GM12878 (cell line): ENCODE data around the gene FRMD3. TPM values are rescaled to one million over a fixed set of nuclear protein-coding genes. Genes with fewer than 3 reads are reported as not detected.

ENCODE experiments used
- ATAC-seq: fragments of 200-7000 bp; cut with Tn5 transposase; 3 replicates; pipeline ENCODE4 v1.9.1; 2020; ENCODE audit warnings: mild to moderate bottlenecking, moderate library complexity
- BruUV-seq: library from RNA; stranded (reverse); fragments of 400-500 nt; replicated peaks from 2 replicates; lab custom pipeline; 2021; lab: Mats Ljungman, UMichigan
- CTCF ChIA-PET: fragments of 300-600 bp; sonication (Branson Sonifier 250); formaldehyde crosslinking; extraction: SDS; loops from one replicate; lab custom pipeline; 2021; ENCODE audit warnings: inconsistent platforms; lab: Yijun Ruan, JAX
- POLR2A ChIA-PET: fragments of 350-600 bp; formaldehyde crosslinking; extraction: SDS; loops from one replicate; lab custom pipeline; 2021; ENCODE audit warnings: inconsistent platforms; lab: Charles Lee
- RAD21 ChIA-PET: fragments of 300-600 bp; sonication (Branson Sonifier 250); formaldehyde crosslinking; loops from one replicate; lab custom pipeline; 2023; ENCODE audit warnings: antibody characterized with exemption; ENCODE audit not compliant: unreplicated experiment; lab: Charles Lee
- SMC1A ChIA-PET: fragments of 300-600 bp; sonication (Branson Sonifier 250); formaldehyde crosslinking; loops from one replicate; lab custom pipeline; 2023; ENCODE audit not compliant: unreplicated experiment, uncharacterized antibody; lab: Charles Lee
- DNase-seq: peaks from one replicate; pipeline ENCODE4 v3.0.0-alpha.2; 2011; ENCODE audit warnings: low read depth, low spot score
- FAIRE-seq: peaks from 3 replicates; lab custom pipeline; 2011; peaks lifted over from hg19 to GRCh38; lab: Jason Lieb, UNC
- H2AFZ ChIP-seq: 2 replicates; pipeline ENCODE4 v1.6.0; 2011; ENCODE audit warnings: low read depth, low read length, control low read depth; ENCODE audit not compliant: control insufficient read depth
- H3K27ac ChIP-seq: 2 replicates; pipeline ENCODE4 v1.5.1; 2011; ENCODE audit warnings: control low read depth; ENCODE audit not compliant: control insufficient read depth, insufficient read depth
- H3K27me3 ChIP-seq, 2 experiments: replicated peaks in 1 of 2; 2 replicates each; pipeline versions ENCODE4 v1.6.0 to v1.6.1; 2011; ENCODE audit warnings: low read length in 1 of 2; ENCODE audit not compliant: control insufficient read depth in 2 of 2, insufficient read depth in 2 of 2
- H3K36me3 ChIP-seq, 2 experiments: 2 replicates each; pipeline ENCODE4 v1.5.1; 2011; ENCODE audit warnings: low read length in 1 of 2; ENCODE audit not compliant: control insufficient read depth in 2 of 2, insufficient read depth in 2 of 2
- H3K4me1 ChIP-seq: 2 replicates; pipeline ENCODE4 v1.6.1; 2011; ENCODE audit warnings: mild to moderate bottlenecking, low read length, moderate library complexity, mixed read lengths; ENCODE audit not compliant: control insufficient read depth, insufficient read depth
- H3K4me2 ChIP-seq: 2 replicates; pipeline ENCODE4 v1.6.0; 2011; ENCODE audit warnings: control low read depth; ENCODE audit not compliant: control insufficient read depth, insufficient read depth
- H3K4me3 ChIP-seq: fragments of 200-600 bp; sonication (generic); 2 replicates; pipeline ENCODE4 v1.5.1; 2016
- H3K79me2 ChIP-seq: 2 replicates; pipeline ENCODE4 v1.6.0; 2011; ENCODE audit warnings: low read length; ENCODE audit not compliant: control insufficient read depth, insufficient read depth
- H3K9ac ChIP-seq: 2 replicates; pipeline ENCODE4 v1.8.0; 2011; ENCODE audit warnings: low read length, control low read depth, mixed read lengths; ENCODE audit not compliant: control insufficient read depth, insufficient read depth
- H3K9me3 ChIP-seq: replicated peaks from 3 replicates; pipeline ENCODE4 v1.5.1; 2011; ENCODE audit warnings: mild to moderate bottlenecking, low read length; ENCODE audit not compliant: control insufficient read depth, insufficient read depth
- H4K20me1 ChIP-seq: 2 replicates; pipeline ENCODE4 v1.6.0; 2011; ENCODE audit not compliant: control insufficient read depth, insufficient read depth
- CBX3 ChIP-seq: fragments of 200-600 bp; sonication (generic); IDR thresholded peaks from 2 replicates; pipeline ENCODE4 v1.6.1; 2016; ENCODE audit warnings: low read depth, borderline replicate concordance
- CHD4 ChIP-seq: fragments of 200-600 bp; sonication (generic); IDR thresholded peaks from 2 replicates; pipeline ENCODE4 v1.6.1; 2016; ENCODE audit warnings: mild to moderate bottlenecking
- CREB1 ChIP-seq: IDR thresholded peaks from 2 replicates; pipeline ENCODE4 v1.6.1; 2012; ENCODE audit warnings: low read depth, mild to moderate bottlenecking, inconsistent platforms
- ELK1 ChIP-seq: IDR thresholded peaks from 2 replicates; pipeline ENCODE4 v1.6.1; 2012; ENCODE audit warnings: low read depth, low read length, improper control_type of control experiment
- ETV6 ChIP-seq, 2 experiments: fragments of 450-650 bp in 1 of 2; IDR thresholded peaks in 1 of 2; conservative IDR thresholded peaks in 1 of 2; 2 replicates each; pipeline ENCODE4 v1.6.1; 2014; ENCODE audit warnings: antibody characterized with exemption in 1 of 2, borderline replicate concordance in 1 of 2, low read depth in 1 of 2, mild to moderate bottlenecking in 1 of 2, moderate library complexity in 1 of 2
- FOXM1 ChIP-seq: IDR thresholded peaks from 2 replicates; pipeline ENCODE4 v1.6.1; 2012; ENCODE audit warnings: low read depth, mild to moderate bottlenecking, inconsistent platforms, low read length, moderate library complexity
- HDGF ChIP-seq: fragments of 450-650 bp; IDR thresholded peaks from 2 replicates; pipeline ENCODE4 v1.6.1; 2016; ENCODE audit warnings: antibody characterized with exemption
- IKZF1 ChIP-seq: fragments of 450-650 bp; conservative IDR thresholded peaks from 2 replicates; pipeline ENCODE4 v1.6.1; 2017; ENCODE audit warnings: antibody characterized with exemption, mild to moderate bottlenecking
- IRF3 ChIP-seq: fragments of 450-650 bp; IDR thresholded peaks from 2 replicates; pipeline ENCODE4 v1.6.1; 2014; ENCODE audit warnings: mild to moderate bottlenecking
- MAX ChIP-seq: IDR thresholded peaks from 2 replicates; pipeline ENCODE4 v1.6.1; 2012; ENCODE audit warnings: low read depth, low read length, improper control_type of control experiment
- PRDM15 ChIP-seq: fragments of 450-650 bp; formaldehyde crosslinking; IDR thresholded peaks from 2 replicates; pipeline ENCODE4 v1.4.0; 2020; ENCODE audit warnings: mild to moderate bottlenecking, moderate library complexity
- YY1 ChIP-seq: IDR thresholded peaks from 2 replicates; pipeline ENCODE4 v1.6.1; 2011; ENCODE audit warnings: low read depth, mild to moderate bottlenecking, low read length
- ZNF592 ChIP-seq: fragments of 450-650 bp; IDR thresholded peaks from 2 replicates; pipeline ENCODE4 v1.6.1; 2017; ENCODE audit warnings: mild to moderate bottlenecking, moderate library complexity
- WGBS: methylation state at CpG from one replicate; pipeline ENCODE4 v1.1.6; 2016; ENCODE audit warnings: low lambda C conversion rate; ENCODE audit not compliant: insufficient replicate concordance, insufficient coverage; ENCODE audit errors: missing lambda C conversion rate; 5-methylcytosine and 5-hydroxymethylcytosine counted together
- in situ Hi-C: fragments of 300-500 bp; cut with MboI; formaldehyde crosslinking; loops from 9 replicates; pipeline ENCODE4 v1.14.3; 2018; ENCODE audit warnings: mixed read lengths
- intact Hi-C: fragments of 100-400 bp; cut with micrococcal nuclease; formaldehyde crosslinking; loops from one replicate; pipeline ENCODE4 v1.14.2; 2022; ENCODE audit not compliant: unreplicated experiment
- polyA plus RNA-seq, 11 experiments: library from polyadenylated mRNA; depleted of rRNA in 4 of 11; unstranded in 6 of 11; stranded (reverse) in 5 of 11; fragments of >200 nt; fragmentation: Nextera tagmentation in 4 of 11; fragmentation: Illumina TruSeq in 1 of 11; extraction: Ambion mirVana in 4 of 11; extraction: Trizol in 1 of 11; gene quantifications; 1 replicate in 1 of 11; 2 replicates in 10 of 11; pipeline versions ENCODE4 v1.2.1 to v1.2.3, GENCODE V29; 2011 to 2016; ENCODE audit warnings: inconsistent platforms in 2 of 11, missing spikeins in 2 of 11, low read depth in 1 of 11
- total RNA-seq, 4 experiments: library from RNA; depleted of rRNA in 3 of 4; stranded (reverse); fragments of >200 nt in 3 of 4; fragmentation: Illumina TruSeq in 1 of 4; extraction: Trizol in 1 of 4; gene quantifications; 2 replicates each; pipeline versions ENCODE4 v1.2.1 to v1.2.3, GENCODE V29; 2013 to 2021

FRMD3 gene
- total and polyA plus RNA-seq, 10 of the 15 experiments (the other 5 are each of a cell fraction or from before 2014, with no cell fraction given): 0.04 to 0.68 (median 0.21) TPM; not detected in 1

GRCh38 chr9:83342731-83343130 is 195.5 kb downstream of the FRMD3 start (continued):
- TF ChIP-seq YY1 (no peak), ETV6 (conservative IDR thresholded peaks at IDR 0.05 in 1 of 2, IDR thresholded peaks at IDR 0.05 in 1 of 2; ENCODE audit: borderline replicate concordance in 1 of 2, low read depth in 1 of 2) (no peak), CBX3 (no peak), CREB1 (no peak), MAX (no peak), FOXM1 (no peak)
- TF ChIP-seq, all 136 proteins: peak for 0

GRCh38 chr9:83342006-83342405 is 196.2 kb downstream of the FRMD3 start:
- intact Hi-C loops (no loop called here), in situ Hi-C loops (no loop called here)
- H3K27ac ChIP-seq: no peak overlapping the region
- BruUV-seq: no TSS peak
- no peak overlapping the region for H2AFZ ChIP-seq
- DNase-seq (no peak), ATAC-seq (no peak), FAIRE-seq (no peak)
- no peaks in the 10 kb centered on the region for H4K20me1 ChIP-seq
- ChIA-PET POLR2A (no interaction called here), CTCF (interaction anchor here (0.6 to 4.8 kb wide), 5 partner anchors 8 to 379 kb away, joined by 3 to 28 read pairs (median 3); no protein-coding TSS in a partner anchor), SMC1A (interaction anchor here (1.4 to 2.2 kb wide), 2 partner anchors 8 to 255 kb away, joined by 3 to 10 read pairs; no protein-coding TSS in a partner anchor), RAD21 (interaction anchor here (0.6 to 1.1 kb wide), 2 partner anchors 51 to 201 kb away, joined by 3 to 5 read pairs; no protein-coding TSS in a partner anchor)
- WGBS: 34% methylated on average over 3 of the region's 3 CpGs
- H3K4me2 ChIP-seq: no peak overlapping the region
- no peak overlapping the region for H3K9ac ChIP-seq
- no peak overlapping the region for H3K4me3 ChIP-seq
- H3K9me3 ChIP-seq: no peaks in the 10 kb centered on the region
- no peaks in the 10 kb centered on the region for H3K79me2 ChIP-seq
- no peaks in the 10 kb centered on the region for H3K36me3 ChIP-seq
- no peaks in the 10 kb centered on the region for H3K27me3 ChIP-seq
- H3K4me1 ChIP-seq: no peaks in the 10 kb centered on the region
- TF ChIP-seq ELK1: no peak
- no peak for TF ChIP-seq IRF3
- no peak for TF ChIP-seq PRDM15 (CRISPR knock-in tag)
- no peak for TF ChIP-seq ZNF592
- no peak for TF ChIP-seq HDGF
- TF ChIP-seq CHD4: no peak
- TF ChIP-seq IKZF1: no peak
